Neural cell (in vitro differentiated cells): ENCODE data around the gene ATL1. TPM values are rescaled to one million over a fixed set of nuclear protein-coding genes. Genes with fewer than 3 reads are reported as not detected.

Experiments
- H2AFZ ChIP-seq: fragments of 200-600, 300-800 bp; sonication (generic), shearing (Covaris generic); 2 replicates; pipeline ENCODE4 v1.6.0; 2014; ENCODE audit warnings: low read depth, mild to moderate bottlenecking, antibody characterized with exemption, low read length, moderate library complexity
- H3F3A ChIP-seq: fragments of 200-600 bp; shearing (Covaris generic); 2 replicates; pipeline ENCODE4 v1.6.1; 2016; ENCODE audit warnings: mild to moderate bottlenecking, moderate library complexity, mixed read lengths, antibody characterized with exemption, low read length; ENCODE audit not compliant: insufficient read depth, poor library complexity, severe bottlenecking
- H3K27ac ChIP-seq: fragments of 200-600, 300-800 bp; sonication (generic), shearing (Covaris generic); 2 replicates; pipeline ENCODE4 v1.5.1; 2014; ENCODE audit warnings: mild to moderate bottlenecking, low read length, moderate library complexity
- H3K27me3 ChIP-seq: fragments of 300-800, 200-600 bp; sonication (generic), shearing (Covaris generic); 2 replicates; pipeline ENCODE4 v1.6.0; 2014; ENCODE audit warnings: mild to moderate bottlenecking, low read depth, low read length, moderate library complexity; ENCODE audit not compliant: insufficient read depth
- H3K36me3 ChIP-seq: fragments of 300-800, 200-600 bp; sonication (generic), shearing (Covaris generic); 2 replicates; pipeline ENCODE4 v1.5.1; 2014; ENCODE audit warnings: mild to moderate bottlenecking, antibody characterized with exemption, low read length, moderate library complexity; ENCODE audit not compliant: insufficient read depth
- H3K4me2 ChIP-seq: fragments of 300-800, 200-600 bp; sonication (generic), shearing (Covaris generic); 2 replicates; pipeline ENCODE4 v1.6.0; 2014; ENCODE audit warnings: mild to moderate bottlenecking, low read length
- H3K4me3 ChIP-seq: fragments of 300-800, 200-600 bp; sonication (generic), shearing (Covaris generic); 2 replicates; pipeline ENCODE4 v1.5.1; 2014; ENCODE audit warnings: mild to moderate bottlenecking, low read length, moderate library complexity
- H3K79me2 ChIP-seq: fragments of 200-600 bp; shearing (Covaris generic); replicated peaks from 2 replicates; pipeline ENCODE4 v1.6.0; 2014; ENCODE audit warnings: mild to moderate bottlenecking, low read length, moderate library complexity; ENCODE audit not compliant: insufficient read depth
- H3K9ac ChIP-seq: fragments of 300-800, 200-600 bp; sonication (generic), shearing (Covaris generic); 2 replicates; pipeline ENCODE4 v1.6.1; 2016; ENCODE audit warnings: mild to moderate bottlenecking, low read length, mixed read lengths
- H3K9me2 ChIP-seq: fragments of 200-600 bp; shearing (Covaris generic); 2 replicates; pipeline ENCODE4 v1.6.1; 2016; ENCODE audit warnings: mild to moderate bottlenecking, low read length, mixed read lengths; ENCODE audit not compliant: insufficient read depth
- H3K9me3 ChIP-seq: fragments of 200-600, 300-800 bp; sonication (generic), shearing (Covaris generic); 2 replicates; pipeline ENCODE4 v1.6.1; 2016; ENCODE audit warnings: mild to moderate bottlenecking, mixed run types, low read length, moderate library complexity, mixed read lengths
- H4K20me1 ChIP-seq: fragments of 200-600 bp; shearing (Covaris generic); 2 replicates; pipeline ENCODE4 v1.6.1; 2016; ENCODE audit warnings: mild to moderate bottlenecking, mixed run types; ENCODE audit not compliant: insufficient read depth
- CTCF ChIP-seq: fragments of 450-650 bp; IDR thresholded peaks from 2 replicates; pipeline ENCODE4 v1.5.1; 2014; ENCODE audit warnings: antibody characterized with exemption, mild to moderate bottlenecking, moderate library complexity; ENCODE audit not compliant: poor library complexity, severe bottlenecking
- EP300 ChIP-seq: fragments of 450-650 bp; conservative IDR thresholded peaks from 2 replicates; pipeline ENCODE4 v1.6.1; 2014; ENCODE audit warnings: antibody characterized with exemption, mild to moderate bottlenecking, moderate library complexity; ENCODE audit not compliant: poor library complexity, severe bottlenecking
- EZH2 ChIP-seq: fragments of 200-600, 300-800 bp; shearing (Covaris generic), sonication (generic); IDR thresholded peaks from 2 replicates; pipeline ENCODE4 v1.6.1; 2014; ENCODE audit warnings: antibody characterized with exemption, low read length, borderline replicate concordance, mild to moderate bottlenecking; ENCODE audit not compliant: insufficient read depth, poor library complexity, severe bottlenecking
- MXI1 ChIP-seq: fragments of 450-650 bp; conservative IDR thresholded peaks from 2 replicates; pipeline ENCODE4 v1.6.1; 2014; ENCODE audit warnings: antibody characterized with exemption, mild to moderate bottlenecking; ENCODE audit not compliant: poor library complexity, severe bottlenecking
- POLR2AphosphoS5 ChIP-seq: IDR thresholded peaks from 2 replicates; pipeline ENCODE4 v1.6.1; 2012
- RAD21 ChIP-seq: fragments of 450-650 bp; conservative IDR thresholded peaks from 2 replicates; pipeline ENCODE4 v1.6.1; 2014; ENCODE audit warnings: antibody characterized with exemption, mild to moderate bottlenecking, moderate library complexity
- SMC3 ChIP-seq: fragments of 450-650 bp; conservative IDR thresholded peaks from 2 replicates; pipeline ENCODE4 v1.6.1; 2014; ENCODE audit warnings: antibody characterized with exemption, mild to moderate bottlenecking, moderate library complexity; ENCODE audit not compliant: poor library complexity
- TAF1 ChIP-seq: IDR thresholded peaks from 2 replicates; pipeline ENCODE4 v1.6.1; 2012; ENCODE audit warnings: low read depth
- polyA plus RNA-seq: library from polyadenylated mRNA; depleted of rRNA; stranded (reverse); fragments of >200 nt; gene quantifications from 2 replicates; pipeline ENCODE4 v1.2.3, GENCODE V29; 2014
- TF ChIP-seq, protein P1 (sequence below): IDR thresholded peaks from 2 replicates; pipeline ENCODE4 v1.6.1; 2012; ENCODE audit warnings: borderline replicate concordance

ATL1 gene
- polyA plus RNA-seq, 1 donor from 2014 or later: 70.4 TPM

GRCh38 chr14:50523271-50524041 is 36.5 kb upstream of the ATL1 start:
- H3F3A ChIP-seq: no peaks in the 10 kb centered on the region
- no peaks in the 10 kb centered on the region for H3K36me3 ChIP-seq
- H3K4me2 ChIP-seq: no peak overlapping the region
- H3K27ac ChIP-seq: no peak overlapping the region
- peaks cover 92% of the 10 kb centered on the region for H3K79me2 ChIP-seq
- H3K9me2 ChIP-seq: no peaks in the 10 kb centered on the region
- TF ChIP-seq SMC3 (no peak), CTCF (no peak), EZH2 (no peak), EP300 (no peak), RAD21 (no peak), MXI1 (no peak), TAF1 (no peak), POLR2AphosphoS5 (no peak)
- TF ChIP-seq, protein P1, sequence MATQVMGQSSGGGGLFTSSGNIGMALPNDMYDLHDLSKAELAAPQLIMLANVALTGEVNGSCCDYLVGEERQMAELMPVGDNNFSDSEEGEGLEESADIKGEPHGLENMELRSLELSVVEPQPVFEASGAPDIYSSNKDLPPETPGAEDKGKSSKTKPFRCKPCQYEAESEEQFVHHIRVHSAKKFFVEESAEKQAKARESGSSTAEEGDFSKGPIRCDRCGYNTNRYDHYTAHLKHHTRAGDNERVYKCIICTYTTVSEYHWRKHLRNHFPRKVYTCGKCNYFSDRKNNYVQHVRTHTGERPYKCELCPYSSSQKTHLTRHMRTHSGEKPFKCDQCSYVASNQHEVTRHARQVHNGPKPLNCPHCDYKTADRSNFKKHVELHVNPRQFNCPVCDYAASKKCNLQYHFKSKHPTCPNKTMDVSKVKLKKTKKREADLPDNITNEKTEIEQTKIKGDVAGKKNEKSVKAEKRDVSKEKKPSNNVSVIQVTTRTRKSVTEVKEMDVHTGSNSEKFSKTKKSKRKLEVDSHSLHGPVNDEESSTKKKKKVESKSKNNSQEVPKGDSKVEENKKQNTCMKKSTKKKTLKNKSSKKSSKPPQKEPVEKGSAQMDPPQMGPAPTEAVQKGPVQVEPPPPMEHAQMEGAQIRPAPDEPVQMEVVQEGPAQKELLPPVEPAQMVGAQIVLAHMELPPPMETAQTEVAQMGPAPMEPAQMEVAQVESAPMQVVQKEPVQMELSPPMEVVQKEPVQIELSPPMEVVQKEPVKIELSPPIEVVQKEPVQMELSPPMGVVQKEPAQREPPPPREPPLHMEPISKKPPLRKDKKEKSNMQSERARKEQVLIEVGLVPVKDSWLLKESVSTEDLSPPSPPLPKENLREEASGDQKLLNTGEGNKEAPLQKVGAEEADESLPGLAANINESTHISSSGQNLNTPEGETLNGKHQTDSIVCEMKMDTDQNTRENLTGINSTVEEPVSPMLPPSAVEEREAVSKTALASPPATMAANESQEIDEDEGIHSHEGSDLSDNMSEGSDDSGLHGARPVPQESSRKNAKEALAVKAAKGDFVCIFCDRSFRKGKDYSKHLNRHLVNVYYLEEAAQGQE: no peak
- H3K9ac ChIP-seq: no peak overlapping the region
- no peak overlapping the region for H3K4me3 ChIP-seq
- no peaks in the 10 kb centered on the region for H3K9me3 ChIP-seq
- no peak overlapping the region for H2AFZ ChIP-seq
- H4K20me1 ChIP-seq: no peaks in the 10 kb centered on the region
- no peaks in the 10 kb centered on the region for H3K27me3 ChIP-seq

DNA sequence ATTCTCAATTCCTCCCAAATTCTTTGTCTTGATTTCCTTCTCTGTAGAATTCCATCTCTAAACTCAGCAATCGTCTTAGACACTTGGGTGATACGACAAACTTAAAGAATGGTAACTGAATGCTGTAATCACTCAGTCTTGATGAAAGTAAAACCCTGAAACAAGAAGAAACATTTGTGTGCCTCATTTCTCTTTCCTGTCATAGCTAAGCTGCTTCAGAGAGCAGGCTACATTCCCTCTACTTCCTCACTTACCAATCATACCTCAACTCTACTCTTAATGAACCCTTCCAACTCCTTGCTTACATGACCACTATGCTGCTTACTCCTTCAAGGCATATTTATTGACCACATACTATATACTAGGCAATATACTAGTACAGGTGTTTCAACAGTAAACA is 35.9 kb upstream of the ATL1 start:
- H3K4me2 ChIP-seq: no peak overlapping the region
- no peaks in the 10 kb centered on the region for H4K20me1 ChIP-seq

More for the DNA sequence above, 35.9 kb upstream of the ATL1 start:
- TF ChIP-seq EP300 (no peak), TAF1 (no peak), EZH2 (no peak), MXI1 (no peak), RAD21 (no peak), SMC3 (no peak), POLR2AphosphoS5 (no peak), CTCF (no peak)
- TF ChIP-seq, protein P1: no peak
- no peaks in the 10 kb centered on the region for H3F3A ChIP-seq
- H3K9ac ChIP-seq: no peak overlapping the region
- H3K27ac ChIP-seq: no peak overlapping the region
- no peaks in the 10 kb centered on the region for H3K9me3 ChIP-seq
- no peaks in the 10 kb centered on the region for H3K9me2 ChIP-seq
- no peak overlapping the region for H3K4me3 ChIP-seq
- no peaks in the 10 kb centered on the region for H3K27me3 ChIP-seq
- H2AFZ ChIP-seq: no peak overlapping the region
- peaks cover 94% of the 10 kb centered on the region for H3K79me2 ChIP-seq
- no peaks in the 10 kb centered on the region for H3K36me3 ChIP-seq
